GM19463 (cell line): Measurements from ENCODE around the gene RPL29.

Experiments used
- ATAC-seq: cut with Tn5 transposase; IDR thresholded peaks from one replicate; pipeline ENCODE4 v1.9.1; 2021; ENCODE audit warnings: mild to moderate bottlenecking, moderate library complexity; ENCODE audit not compliant: unreplicated experiment

Gene RPL29

GRCh38 chr3:52026041-52026440, 30.3 kb upstream of the RPL29 start:
- ATAC-seq, result no peak

DNA sequence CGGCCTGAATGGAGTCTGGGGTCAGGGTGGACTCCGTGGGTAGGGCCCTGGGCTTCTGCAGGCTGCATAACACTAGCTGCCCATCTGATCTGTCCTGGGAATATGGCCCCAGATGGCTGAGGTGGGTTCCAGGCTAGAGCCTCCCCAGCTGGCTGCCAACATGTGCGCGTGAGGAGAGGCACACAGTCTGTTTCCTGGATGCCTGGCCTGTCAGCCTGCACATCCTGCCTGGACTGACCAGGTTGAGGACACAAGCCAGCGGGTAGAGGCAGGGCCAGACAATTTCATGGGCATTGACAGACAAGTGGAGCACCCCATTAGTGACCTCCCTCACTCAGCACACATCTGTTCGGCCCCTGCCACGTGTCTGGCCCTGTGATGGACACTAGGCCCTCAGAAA, 29.8 kb upstream of the RPL29 start:
- ATAC-seq, result no peak

GRCh38 chr3:52024765-52025452, 29.2 kb upstream of the RPL29 start:
- no peak for ATAC-seq

DNA sequence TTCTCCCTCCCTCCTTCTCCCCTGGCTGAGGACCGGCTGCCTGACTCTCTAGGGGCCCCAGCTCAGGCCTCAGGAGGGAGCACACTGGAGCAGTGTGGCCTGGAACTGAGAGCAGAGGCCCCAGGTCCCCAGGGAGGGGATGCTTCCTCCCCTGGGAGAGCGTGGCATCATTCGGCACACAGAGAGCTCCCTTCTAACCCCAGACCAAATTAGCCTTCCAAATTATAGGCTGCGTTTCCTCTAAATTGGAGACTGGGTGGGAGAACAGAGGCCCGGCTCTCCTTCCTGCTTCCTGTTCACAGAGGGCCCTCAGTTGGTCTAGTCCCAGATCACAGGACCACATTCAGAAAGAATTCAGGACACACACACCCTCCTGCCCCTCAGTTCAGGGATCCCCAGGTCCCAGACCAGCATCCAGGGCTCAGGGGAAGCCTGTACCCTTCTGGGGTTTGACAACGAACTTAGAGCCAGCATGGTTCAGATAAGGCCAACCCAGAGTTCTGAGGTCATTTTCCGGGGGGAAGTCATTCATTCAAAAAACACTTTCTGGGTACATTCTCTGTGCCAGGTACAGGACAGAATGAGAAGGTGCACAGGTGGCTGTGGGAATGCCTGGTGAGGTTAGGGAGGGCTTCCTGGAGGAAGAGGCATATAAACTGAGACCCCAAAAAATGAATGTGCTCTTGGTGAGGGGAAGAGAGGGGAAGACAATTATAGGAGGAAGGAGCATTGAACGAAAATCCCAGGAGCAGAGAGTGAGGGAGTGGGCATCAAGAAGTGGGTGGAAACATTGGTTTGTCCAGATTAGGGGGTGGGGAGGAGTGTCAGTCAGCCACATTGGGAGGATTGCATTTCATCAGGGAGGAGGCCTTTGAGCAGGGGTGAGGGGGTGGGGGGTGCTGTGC, 28.4 kb upstream of the RPL29 start:
- peak; percentile 85 for ATAC-seq

DNA sequence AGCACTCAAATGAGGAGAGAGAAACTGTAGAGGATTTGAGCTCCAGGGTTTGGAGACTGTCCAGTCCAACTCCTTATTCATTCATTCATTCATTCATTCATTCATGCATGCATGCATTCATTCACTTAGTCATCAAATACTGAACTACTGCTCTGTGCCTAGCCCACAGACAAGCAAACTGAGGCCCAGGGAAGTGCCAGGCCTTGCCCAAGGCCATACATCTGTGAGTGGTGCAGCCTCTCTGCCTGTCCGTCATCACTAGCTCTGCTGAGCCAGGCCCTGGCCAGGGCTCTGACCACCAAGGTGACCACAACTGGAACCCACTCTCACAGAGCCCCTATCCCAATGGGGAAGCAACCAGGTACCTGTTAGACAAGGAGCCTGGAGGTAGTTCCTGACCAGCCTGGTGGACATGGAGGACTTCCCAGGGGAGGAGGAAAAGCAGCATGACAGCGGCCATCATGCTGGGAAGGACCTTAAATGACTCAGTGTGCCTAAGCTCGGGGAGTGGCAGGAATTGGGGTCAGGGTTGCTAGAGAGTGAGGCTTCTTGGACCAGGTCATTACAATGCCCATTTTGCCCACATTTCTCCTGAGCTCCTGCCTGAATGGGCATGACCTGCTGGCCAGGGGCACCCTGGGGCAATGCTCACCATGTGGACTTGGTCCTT, 27.5 kb upstream of the RPL29 start:
- ATAC-seq, result no peak

DNA sequence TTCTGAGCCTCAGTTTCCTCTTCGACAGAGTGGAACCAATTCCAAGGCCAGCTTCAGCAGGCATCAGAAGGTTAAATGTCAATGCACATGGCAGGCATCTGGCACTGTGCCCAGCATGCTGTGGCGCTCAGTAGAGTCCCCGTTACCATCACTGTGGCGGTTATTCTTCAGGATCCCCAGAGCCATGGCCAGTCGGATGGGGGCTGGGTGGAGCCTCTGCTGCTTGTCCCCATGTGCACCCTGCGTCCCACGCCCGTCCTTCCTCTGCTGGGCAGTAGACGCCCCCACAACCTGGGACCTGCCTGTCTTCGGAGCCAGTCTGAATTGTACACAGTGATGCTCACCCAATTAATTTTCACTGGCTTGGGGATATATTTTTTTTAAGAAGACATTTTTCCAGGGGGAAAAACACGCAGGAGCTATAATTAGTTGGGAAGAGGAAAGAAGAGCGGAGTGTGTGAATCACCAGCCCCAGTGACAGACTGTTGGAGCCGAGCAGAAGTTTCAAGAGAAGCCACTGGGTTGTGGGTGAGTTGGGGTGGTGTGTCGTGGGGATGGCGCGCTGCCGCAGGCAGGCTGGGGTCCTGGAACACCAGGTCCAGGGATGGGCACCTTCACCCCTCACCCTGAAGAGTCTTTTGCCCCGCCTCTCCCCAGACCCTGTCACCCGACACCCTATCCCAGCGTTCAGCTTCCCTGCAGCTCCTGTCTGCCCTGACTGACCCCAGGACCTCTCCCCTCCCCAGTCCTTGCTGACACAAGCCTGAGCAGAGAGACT, 26.8 kb upstream of the RPL29 start:
- ATAC-seq, result no peak

DNA sequence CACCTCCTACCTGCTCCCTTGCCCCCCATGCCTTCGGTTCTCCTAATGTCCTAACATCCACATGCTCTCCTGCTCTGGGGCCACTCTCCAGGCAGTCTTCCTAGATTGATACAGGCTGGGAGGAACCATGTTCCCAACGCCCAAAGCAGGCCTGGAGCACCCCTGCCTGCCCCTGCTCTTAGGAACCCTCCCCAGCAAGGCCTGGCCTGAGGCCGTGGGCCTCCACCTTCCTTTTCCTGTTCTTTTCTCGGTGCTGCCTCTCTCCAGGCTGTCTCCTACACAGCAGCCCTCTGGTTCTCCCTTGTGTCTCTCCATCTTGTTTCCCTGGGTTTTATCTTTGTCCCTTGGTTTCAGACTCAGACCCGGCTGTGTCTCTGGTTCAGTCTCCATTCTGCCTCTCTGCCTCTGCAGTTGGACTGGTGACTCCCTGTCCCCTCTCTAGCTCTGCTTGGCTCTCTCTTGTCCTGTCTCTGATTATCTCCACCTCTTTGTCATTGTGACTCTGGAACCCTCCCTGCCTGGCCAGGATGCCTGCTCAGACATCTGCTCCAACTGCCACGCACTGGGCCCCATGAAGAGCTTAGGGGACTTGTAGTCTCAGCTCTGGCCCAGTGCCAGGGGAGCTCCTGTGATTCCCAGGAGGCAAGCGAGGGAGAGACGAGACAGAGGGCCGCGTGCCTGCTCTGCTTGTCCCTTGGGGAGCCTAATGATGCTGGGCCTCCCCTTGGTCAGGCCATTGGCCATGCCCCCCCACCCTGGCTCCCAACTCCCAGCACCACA, 26.0 kb upstream of the RPL29 start:
- no peak for ATAC-seq

DNA sequence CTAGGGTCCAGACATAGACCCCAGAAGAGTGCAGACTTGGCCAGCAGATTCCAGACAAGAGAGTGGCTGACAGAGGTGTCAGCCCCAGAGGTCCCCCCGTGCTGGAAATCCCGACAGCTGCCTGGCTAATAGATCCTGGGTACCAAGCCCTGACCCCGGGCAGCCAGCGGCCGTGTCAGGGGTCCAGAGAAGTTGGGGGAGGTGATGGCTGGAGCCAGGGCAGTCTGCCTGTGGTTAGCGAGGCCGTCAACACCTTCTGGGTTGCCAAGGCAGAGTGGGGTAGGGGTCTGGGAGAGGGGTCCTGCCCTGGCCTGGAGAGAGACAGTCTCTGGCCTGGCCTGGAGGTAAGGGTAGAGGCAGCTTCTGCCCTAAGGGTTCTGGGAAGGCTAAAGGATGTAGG, 25.1 kb upstream of the RPL29 start:
- no peak for ATAC-seq

DNA sequence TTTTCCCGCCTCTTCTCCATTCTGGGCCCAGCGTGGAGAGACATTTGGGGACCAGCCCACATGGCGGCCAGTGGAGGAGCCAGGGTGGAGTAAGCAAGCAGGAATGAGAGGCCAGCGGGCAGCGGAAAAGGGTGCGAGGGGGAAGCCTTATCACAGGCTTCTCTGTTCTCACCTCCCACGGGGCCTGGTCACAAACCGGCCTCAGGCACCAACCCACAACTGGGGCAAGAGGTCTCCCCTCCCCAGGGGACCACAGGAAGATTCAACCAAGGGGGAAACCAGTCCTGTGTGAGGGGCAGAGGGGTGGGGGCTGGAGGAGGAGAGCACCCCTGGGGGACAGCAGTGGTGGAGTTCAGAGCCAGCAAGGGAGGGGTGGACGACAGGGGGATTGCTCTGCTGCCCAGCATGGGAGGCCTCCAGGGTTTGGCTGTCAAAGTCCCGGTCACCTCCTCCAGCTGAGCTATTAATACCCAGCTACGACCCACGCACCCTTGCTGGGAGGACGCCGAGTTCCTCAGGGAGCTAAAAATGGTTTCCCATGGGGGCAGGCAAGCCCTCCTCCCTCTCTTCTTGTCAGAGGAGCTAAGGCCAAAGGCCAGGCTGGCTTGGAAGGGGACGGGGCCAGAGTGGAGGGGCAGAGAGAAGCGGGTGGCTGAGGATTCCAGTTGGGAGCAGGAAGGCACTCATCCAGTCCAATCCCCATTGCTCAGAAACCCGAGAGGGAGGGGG, 23.8 kb upstream of the RPL29 start:
- no peak for ATAC-seq

GRCh38 chr3:52018319-52019000, 22.8 kb upstream of the RPL29 start:
- no peak for ATAC-seq

DNA sequence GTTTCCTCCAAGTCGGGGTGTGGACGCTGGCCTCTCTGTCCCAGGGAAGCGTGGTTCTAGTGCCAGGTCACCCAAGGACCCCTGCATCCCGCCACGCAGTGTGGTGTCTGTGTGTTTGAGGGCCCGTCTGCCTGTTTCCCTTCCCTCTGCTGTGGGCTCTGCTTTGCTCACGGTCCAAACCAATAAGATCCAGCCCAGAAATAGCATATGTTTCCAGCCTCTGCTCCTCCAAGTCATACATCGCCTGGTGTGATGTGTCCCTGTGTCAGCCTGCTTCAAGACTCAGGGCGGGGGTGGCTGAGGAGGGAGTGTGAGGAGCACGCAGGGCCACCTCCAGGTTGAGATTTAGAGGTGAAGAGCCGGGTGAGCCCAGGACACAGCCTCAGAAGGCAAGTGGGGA, 21.9 kb upstream of the RPL29 start:
- ATAC-seq, result no peak

- ATAC-seq, result no peak
Measured at GRCh38 chr3:52015438-52016228, 19.9 kb upstream of the RPL29 start.

GRCh38 chr3:52014613-52015012, 18.9 kb upstream of the RPL29 start:
- no peak for ATAC-seq

GRCh38 chr3:52013802-52014598, 18.3 kb upstream of the RPL29 start:
- ATAC-seq, result no peak

- no peak for ATAC-seq
Measured at GRCh38 chr3:52012699-52013098, 17.0 kb upstream of the RPL29 start.

DNA sequence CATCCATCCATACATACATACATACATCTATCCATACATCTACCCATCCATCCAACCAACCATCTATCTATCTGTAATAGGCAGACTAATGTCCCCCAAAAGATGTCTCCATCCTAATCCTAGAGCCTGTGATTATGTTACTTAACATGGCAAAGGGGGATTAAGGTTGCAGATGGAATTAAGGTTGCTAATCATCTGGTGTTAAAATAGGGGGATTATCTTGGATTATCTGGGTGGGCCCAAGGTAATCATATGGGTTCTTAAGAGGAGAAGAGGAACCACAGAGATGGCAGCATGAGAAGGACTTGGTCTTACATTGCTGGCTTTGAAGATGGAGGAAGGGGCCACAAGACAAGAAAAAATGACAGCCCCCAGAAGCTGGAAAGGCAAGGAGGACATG, 14.7 kb upstream of the RPL29 start:
- no peak for ATAC-seq

DNA sequence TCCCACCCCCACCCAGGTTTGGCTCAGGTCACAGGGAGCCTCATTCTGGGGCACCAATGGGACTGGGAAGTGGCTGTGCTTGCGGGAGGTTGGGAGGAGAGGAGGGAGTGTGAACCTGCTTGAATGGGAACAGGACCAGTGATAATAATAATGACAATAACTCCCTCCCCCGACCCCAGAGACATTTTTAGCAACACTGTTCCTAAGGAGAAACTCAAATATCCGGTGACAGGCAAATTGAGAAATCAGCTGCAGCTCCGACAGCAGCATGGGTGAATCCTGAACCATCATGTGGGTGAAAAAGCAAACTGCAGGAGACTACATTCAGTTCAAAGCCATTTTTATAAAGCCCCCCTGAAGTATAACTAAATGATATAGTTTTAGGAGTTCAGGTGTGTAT, 11.6 kb upstream of the RPL29 start:
- ATAC-seq, result no peak

DNA sequence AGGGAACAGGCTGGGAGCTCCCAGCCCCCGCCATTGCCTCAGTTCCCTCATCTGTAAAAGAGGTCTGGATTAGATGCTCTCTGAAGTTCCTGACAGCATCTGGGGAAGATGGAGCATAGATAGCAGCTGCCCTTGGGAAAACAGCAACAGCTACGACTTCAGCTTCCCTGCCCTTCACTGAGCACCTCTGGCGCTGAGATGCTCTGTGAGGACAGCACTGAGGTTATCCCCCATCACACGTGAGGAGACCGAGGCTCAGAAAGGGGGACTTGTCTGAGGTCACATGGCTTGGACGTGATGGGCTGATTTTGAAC, 11.1 kb upstream of the RPL29 start:
- no peak for ATAC-seq
